Fibroblast of peridontal ligament (primary cell): ENCODE measurements around the gene CTIF.

Experiments used
- DNase-seq: peaks from one replicate; pipeline ENCODE4 v3.0.0-alpha.2; 2010; ENCODE audit errors: extremely low read depth

Gene CTIF

DNA sequence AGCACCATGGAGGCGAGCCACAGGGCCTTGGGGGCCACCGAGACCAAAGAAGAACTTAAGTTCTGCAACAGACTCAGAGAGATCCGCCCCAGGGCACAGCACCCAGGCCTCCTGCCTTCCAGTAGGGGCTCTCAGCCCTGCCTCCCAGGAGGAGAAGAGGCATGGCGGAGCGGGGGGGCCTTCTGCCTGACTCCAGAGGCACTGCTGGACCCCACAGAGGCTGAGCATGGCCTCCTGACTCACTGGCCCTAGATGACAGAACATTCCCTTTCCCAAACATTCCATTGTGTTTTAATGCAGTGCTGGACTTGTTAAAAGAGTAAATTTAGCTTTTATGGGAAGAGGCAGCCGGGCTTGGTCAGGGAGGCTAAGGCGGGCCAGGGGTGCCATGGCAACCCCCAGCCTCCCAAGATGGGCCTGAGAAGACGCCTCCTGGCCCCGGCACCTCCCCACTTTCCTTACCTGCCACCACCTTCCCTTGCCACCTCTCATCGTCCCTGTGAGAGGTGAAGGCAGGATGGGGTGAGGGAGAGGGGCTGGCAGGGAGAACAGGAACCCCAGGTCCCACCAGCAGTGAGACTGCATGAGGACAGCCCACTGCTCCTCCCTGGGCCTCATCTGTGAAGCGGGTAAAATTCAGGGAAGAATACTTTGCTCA is 346.6 kb downstream of the CTIF start:
- DNase-seq: no peak

DNA sequence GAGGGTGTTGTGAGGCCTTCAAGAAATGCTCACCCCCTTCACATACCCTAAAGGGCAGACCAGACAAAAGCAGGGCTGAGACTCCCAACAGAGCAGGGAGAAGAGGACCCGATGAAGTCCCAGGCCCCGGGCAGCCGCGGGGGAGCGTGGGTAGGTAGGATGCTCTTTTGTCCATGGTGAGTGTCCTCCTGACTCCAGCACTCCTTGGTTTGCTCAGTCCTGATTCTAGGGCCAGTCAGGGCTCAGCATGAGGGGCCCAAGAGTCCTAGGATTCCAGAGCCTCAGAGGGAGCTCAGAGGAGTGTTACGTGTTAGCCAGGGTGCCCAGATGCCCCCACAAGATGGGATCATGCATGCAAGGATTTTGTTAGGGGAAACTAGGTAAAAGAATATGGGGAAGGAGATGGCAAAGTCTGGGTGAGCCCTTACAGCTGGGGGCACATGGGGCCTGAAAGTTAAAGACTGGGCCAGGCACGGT is 347.1 kb downstream of the CTIF start:
- no peak for DNase-seq

GRCh38 chr18:48886520-48887293 is 347.9 kb downstream of the CTIF start:
- no peak for DNase-seq

DNA sequence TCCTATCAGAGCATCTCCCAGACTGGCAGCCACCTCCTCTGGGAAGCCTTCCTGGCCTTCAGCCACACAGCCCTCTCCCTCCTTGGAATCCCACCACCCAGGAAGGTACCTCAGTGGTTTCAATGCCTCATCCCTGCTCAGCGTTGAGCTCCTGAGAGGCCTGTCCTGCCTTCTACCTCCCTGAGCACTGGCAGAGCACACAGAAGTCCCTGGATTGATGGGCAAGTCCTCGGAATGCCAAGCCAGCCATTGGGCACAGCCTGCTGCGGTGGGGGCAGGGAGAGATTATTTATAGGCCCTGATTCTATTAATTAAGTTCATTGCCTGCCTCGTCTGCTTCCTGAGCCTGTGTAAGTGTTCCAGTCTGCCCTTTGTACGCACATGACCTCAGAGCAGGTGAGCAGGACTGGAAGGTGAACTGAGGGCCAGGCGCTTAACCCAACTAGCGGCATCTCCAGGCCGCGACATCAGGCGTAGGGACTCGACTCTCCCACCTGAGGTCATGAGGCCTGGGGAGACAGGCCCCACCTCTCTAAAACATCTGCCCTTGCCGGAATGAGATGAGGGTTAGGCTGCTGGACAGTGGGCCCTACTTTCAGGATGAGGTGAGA is 348.6 kb downstream of the CTIF start:
- no peak for DNase-seq

GRCh38 chr18:48887905-48888772 is 349.3 kb downstream of the CTIF start:
- DNase-seq: no peak

- DNase-seq: no peak
Measured at GRCh38 chr18:48888773-48889080, 349.9 kb downstream of the CTIF start.

- no peak for DNase-seq
Measured at GRCh38 chr18:48889115-48889941, 350.5 kb downstream of the CTIF start.

- no peak for DNase-seq
Measured at GRCh38 chr18:48889981-48890762, 351.3 kb downstream of the CTIF start.

DNA sequence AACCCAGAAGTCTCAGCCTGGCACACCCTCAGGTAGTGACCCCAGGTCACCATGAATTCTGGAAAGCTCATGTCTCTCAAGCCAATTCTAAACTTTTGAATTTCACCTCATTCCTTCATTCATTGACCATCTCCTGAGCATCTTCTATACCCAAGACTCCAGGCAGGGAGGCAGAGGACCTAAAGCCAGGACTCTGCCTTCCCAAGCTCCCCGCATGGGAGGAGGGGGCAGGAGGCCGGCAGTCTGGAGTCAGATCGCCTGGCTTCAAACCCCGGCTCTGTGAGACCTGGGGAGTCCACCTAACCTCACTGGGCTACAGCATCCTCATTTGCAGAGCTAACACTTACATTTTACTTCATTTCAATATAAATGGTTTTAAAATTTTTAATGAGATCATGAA is 352.9 kb downstream of the CTIF start:
- DNase-seq: no peak

DNA sequence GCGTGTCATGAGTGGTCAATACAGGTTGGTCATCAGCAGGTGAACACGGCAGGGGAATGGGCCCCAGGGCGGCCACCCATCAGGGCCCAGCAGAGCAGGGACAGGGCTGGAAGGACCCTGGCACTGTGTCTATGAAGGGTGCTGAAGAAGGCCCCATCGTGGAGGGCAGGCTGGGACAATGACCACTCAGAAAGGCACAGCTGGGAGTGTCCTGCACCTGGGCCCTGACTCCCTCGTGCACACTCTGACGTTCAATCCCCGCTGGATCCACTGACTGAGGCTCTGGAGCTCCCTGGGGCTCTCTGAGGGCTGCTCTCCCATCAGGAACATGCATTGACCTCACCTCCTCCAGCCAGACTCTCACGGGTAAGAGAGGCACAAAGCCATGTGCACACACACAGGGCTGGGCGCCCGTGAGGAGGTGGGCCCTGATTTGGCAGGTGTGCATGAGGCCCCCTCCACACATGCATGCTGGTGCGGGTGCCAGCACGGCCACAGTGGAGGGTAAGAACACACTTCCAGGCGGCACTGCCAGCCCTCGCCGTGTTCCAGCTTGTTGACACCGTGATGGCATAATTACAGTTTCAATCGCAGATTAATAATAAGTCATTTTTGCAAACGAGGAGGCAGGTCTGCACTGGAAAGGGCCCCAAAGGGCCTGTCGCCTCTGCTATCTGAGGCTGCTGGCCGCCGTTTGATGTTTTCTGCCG is 353.5 kb downstream of the CTIF start:
- no peak for DNase-seq

DNA sequence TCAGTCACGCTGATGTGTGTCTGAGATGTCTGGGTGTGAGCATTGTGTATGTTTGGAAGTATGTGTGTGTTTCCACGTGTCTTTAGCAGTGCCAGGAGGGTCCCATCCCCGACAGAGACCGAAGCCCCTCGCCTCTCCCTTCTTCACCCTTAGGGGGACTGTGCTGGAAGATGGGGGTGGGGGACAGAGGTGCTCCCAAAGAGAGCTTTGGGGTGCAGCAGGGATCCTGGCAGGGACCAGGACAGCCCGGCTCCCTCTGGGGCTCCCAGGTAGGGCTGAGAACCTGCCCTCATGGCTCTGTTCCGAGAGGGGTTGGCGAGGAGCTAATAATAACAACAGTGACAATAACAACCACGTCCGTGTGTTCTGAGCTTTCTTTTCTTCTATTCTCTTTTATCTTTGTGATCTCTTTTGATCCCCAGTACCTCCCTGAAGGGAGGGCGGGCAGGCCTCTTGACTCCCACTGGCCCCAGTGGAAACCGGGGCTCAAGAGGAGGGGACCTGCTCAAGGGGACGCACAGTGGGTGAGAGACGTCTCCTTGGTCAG is 354.3 kb downstream of the CTIF start:
- no peak for DNase-seq

DNA sequence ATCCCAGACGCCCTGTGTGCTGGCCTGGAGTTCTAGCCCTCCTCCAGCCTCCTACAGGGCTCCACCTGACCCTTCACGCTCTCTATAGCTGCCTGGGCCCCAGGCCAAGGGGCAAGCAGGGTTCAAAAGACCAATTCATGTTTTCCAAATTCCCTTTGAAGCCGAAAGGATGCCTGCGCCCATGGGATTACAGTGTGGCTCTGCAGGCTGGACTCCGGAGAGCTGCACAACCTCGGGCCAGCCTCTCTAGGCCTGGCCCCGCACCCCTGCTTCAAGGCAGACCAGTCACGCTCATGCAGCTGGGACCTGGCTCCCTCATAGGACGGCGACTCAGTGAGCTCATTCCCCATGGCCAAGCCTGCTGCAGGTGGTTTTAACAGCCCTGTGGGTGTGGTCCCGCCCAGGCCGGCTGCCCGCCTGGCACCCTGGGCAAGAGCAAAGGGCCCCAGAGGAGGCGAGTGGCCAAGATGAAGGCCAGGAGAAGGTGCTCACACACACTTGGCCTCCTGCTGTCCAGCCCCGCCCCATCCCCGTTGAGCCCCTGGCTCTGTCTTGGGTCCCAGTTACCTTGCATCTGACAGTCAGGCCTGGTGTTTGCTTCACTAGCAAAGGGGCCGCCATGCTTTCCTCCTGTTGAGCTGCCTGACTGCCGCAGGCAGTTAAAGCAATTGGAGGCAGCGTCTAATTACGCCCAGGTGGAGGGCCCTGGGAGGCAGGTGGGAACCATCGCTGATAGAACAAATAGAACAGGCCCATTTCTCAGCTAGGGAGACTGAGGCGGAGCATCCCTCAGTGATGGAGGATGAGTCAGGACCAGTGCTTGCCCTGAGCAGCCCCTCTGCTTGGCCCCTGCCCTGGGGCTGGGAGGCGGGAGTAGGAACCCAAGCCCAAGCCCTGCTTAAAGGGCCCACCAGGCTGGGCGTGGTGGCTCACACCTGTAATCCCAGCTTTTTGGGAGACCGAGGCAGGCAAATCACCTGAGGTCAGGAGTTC is 355.1 kb downstream of the CTIF start:
- no peak for DNase-seq

DNA sequence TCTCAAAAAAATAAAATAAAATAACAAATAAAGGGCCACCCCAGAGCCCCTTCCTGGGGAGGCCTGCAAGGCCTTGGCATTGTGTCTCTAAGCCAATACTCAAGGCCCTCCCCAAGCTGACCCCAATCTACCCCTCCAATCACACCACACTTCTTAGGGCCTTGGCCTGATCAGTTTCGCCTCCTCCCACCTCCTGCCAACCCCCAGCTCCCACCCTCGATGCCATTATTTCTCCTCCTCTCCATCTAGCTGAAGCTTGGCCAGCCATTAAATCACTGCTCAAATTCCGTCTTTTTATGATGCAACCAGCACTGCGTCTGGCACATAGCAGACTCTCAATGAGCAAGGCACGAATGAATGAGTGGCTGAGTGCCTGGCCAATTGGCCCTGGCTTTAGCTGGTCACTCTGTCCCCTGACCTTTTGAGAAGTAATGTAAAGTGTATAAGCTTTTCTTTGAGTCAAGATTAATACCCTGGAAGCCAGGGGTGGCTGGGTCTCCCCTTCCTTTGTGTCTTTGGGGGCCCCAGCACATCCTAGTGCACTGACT is 356.0 kb downstream of the CTIF start:
- no peak for DNase-seq

DNA sequence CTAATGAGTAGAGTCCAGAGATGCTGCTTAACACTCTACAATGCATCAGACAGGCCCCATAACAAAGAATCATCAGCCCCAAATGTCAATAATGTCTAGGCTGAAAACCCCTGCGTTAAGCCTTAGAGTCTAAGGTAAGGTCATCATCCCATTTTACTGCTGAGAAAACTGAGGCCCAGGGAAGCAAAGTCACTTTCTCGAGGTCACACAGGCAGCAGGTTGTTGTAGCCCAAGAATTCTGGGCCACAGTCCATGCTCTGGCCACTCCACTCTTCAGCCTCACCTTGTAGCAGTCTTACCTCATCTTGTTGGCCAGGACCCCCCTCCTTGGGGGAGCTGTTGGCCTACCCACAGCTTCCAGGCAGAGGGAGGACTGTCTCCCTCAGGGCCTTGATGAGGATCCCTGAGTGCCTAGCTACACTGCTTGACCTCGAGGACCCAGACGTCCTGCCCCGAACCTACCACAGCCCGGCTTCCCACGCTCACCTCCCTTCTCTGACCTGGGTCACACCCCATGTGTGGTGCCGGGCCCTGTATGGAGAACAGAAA is 357.6 kb downstream of the CTIF start:
- no peak for DNase-seq

DNA sequence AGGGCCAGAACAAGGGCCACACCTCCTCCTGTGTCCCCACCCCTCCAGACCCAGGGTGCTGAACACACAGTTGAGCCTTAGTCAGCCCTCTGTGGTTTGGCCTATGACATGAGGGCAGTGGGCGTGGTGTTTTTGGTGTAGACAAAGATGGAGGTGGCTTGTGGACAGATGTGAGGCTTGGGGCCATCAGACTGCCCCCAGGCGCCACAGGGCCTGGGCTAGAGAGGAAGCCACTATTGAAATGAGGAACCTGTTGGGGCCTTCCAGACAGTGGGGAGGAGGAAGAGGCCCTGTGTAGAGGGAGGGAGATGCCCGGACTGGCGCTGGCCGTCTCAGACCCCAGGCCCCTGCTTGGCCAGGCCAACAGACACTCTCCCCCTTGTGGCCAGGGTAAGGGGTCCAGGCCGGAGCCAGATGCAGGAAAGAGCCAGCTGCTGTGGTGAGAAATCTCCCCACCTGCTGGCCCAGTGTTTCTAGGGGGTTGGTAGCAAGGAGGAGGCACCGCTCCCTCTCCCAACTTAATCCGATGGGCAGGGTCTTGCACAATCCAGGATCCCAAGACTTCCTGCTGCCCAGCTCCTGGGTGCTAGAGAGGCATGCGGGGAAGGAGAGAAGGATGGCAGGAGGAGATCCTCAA is 358.2 kb downstream of the CTIF start:
- no peak for DNase-seq

GRCh38 chr18:48897531-48897930 is 358.7 kb downstream of the CTIF start:
- peak; percentile 37 for DNase-seq

DNA sequence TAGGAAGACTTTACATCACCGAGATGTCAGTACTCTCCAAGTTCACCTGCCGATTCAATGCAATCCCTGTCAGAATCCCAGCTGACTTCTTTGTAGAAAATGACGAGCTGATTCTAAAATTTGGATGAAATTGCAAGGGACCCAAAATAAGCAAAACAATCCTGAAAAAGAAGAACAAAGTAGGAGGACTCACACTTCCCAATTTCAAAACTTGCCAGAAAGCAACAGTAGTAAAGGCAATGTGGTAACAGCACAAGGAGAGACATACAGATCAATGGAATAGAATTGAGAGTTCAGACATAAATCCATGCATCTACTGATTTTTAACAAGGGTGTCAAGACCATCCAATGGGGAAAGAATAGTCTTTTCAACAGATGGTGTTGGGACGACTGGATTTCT is 359.7 kb downstream of the CTIF start:
- no peak for DNase-seq
